MCF 10A (cell line): ENCODE measurements around the gene MCAM. TPM values are rescaled to one million over a fixed set of nuclear protein-coding genes. Genes with fewer than 3 reads are reported as not detected.

Experiments used
- BruUV-seq: library from RNA; stranded (reverse); fragments of 400-500 nt; replicated peaks from 2 replicates; lab custom pipeline; 2021; lab: Mats Ljungman, UMichigan
- CTCF ChIA-PET: fragments of 300-600 bp; sonication (Branson Sonifier 250); formaldehyde crosslinking; extraction: SDS; loops from one replicate; lab custom pipeline; 2021; ENCODE audit warnings: antibody characterized with exemption, inconsistent platforms; lab: Yijun Ruan, JAX
- POLR2A ChIA-PET: fragments of 300-600, 350-650 bp; sonication (Branson Sonifier 250); formaldehyde crosslinking; extraction: SDS; loops from one replicate; lab custom pipeline; 2020; ENCODE audit warnings: antibody characterized with exemption, inconsistent platforms; lab: Yijun Ruan, JAX
- DNase-seq: peaks from one replicate; pipeline ENCODE4 v3.0.0-alpha.2; 2018; ENCODE audit not compliant: unreplicated experiment
- H3K27ac Mint-ChIP-seq: one replicate; pipeline ENCODE4 v1.8.0; 2022; ENCODE audit warnings: mild to moderate bottlenecking, low read depth, mixed read lengths; ENCODE audit not compliant: unreplicated experiment
- H3K27me3 Mint-ChIP-seq: one replicate; pipeline ENCODE4 v1.8.0; 2022; ENCODE audit warnings: mixed read lengths; ENCODE audit not compliant: insufficient read depth, unreplicated experiment
- H3K36me3 Mint-ChIP-seq: one replicate; pipeline ENCODE4 v1.8.0; 2022; ENCODE audit warnings: mild to moderate bottlenecking, moderate library complexity, mixed read lengths; ENCODE audit not compliant: insufficient read depth, unreplicated experiment
- H3K4me1 Mint-ChIP-seq: one replicate; pipeline ENCODE4 v1.8.0; 2022; ENCODE audit warnings: mixed read lengths; ENCODE audit not compliant: insufficient read depth, unreplicated experiment
- H3K4me3 Mint-ChIP-seq: one replicate; pipeline ENCODE4 v1.8.0; 2022; ENCODE audit warnings: mild to moderate bottlenecking, moderate library complexity, mixed read lengths; ENCODE audit not compliant: unreplicated experiment
- H3K9me3 Mint-ChIP-seq: one replicate; pipeline ENCODE4 v1.8.0; 2022; ENCODE audit warnings: mixed read lengths; ENCODE audit not compliant: unreplicated experiment
- CTCF ChIP-seq: fragments of 200-600 bp; IDR thresholded peaks from one replicate; pipeline ENCODE4 v1.8.0; 2022; ENCODE audit warnings: antibody characterized with exemption, mild to moderate bottlenecking; ENCODE audit not compliant: unreplicated experiment
- intact Hi-C: fragments of 100-400 bp; cut with micrococcal nuclease; formaldehyde crosslinking; loops from 2 replicates; pipeline ENCODE4 v1.14.1; 2022
- total RNA-seq: library from RNA; stranded (reverse); gene quantifications from 2 replicates; pipeline ENCODE4 v1.2.3, GENCODE V29; 2022

MCAM gene
- total RNA-seq, 1 experiment from 2014 or later: 3.5 TPM

GRCh38 chr11:119351232-119351631, 34.3 kb upstream of the MCAM start:
- Mint-ChIP-seq H3K36me3 (no peaks in the 10 kb centered on the region), H3K4me1 (peaks cover 7% of the 10 kb centered on the region), H3K27ac (no peak overlapping the region), H3K9me3 (no peaks in the 10 kb centered on the region), H3K27me3 (peaks cover 17% of the 10 kb centered on the region), H3K4me3 (no peak overlapping the region)
- TF ChIP-seq CTCF: no peak
- CTCF ChIA-PET: interaction anchor here (1.0 kb wide), 1 partner anchor 146 kb away, joined by 4 read pairs; no protein-coding TSS in a partner anchor
- DNase-seq: no peak
- intact Hi-C loops: no loop called here
- POLR2A ChIA-PET: interaction anchor here (0.6 kb wide), 1 partner anchor 127 kb away, joined by 3 read pairs; no protein-coding TSS in a partner anchor
- no TSS peak for BruUV-seq

- Mint-ChIP-seq H3K4me3 (no peak overlapping the region), H3K9me3 (no peaks in the 10 kb centered on the region), H3K4me1 (peaks cover 7% of the 10 kb centered on the region), H3K27me3 (peaks cover 23% of the 10 kb centered on the region), H3K27ac (no peak overlapping the region), H3K36me3 (no peaks in the 10 kb centered on the region)
- no peak for TF ChIP-seq CTCF
- POLR2A ChIA-PET: no interaction called here
- intact Hi-C loops: no loop called here
- no peak for DNase-seq
- CTCF ChIA-PET: interaction anchor here (1.0 to 1.4 kb wide), 2 partner anchors 18 to 145 kb away, joined by 3 to 4 read pairs; no protein-coding TSS in a partner anchor
- no TSS peak for BruUV-seq
These were observed 33.4 kb upstream of the MCAM start for GRCh38 chr11:119350302-119350701.

- no peaks in the 10 kb centered on the region for H3K9me3 Mint-ChIP-seq
- intact Hi-C loops: no loop called here
- no peak overlapping the region for H3K4me3 Mint-ChIP-seq
- H3K36me3 Mint-ChIP-seq: no peaks in the 10 kb centered on the region
- ChIA-PET CTCF (interaction anchor here (0.5 to 5.8 kb wide), 5 partner anchors 8 to 729 kb away, joined by 3 to 30 read pairs (median 9); no protein-coding TSS in a partner anchor), POLR2A (interaction anchor here (0.7 kb wide), 2 partner anchors 14 to 144 kb away, joined by 3 to 4 read pairs; partner anchors contain the start of gene RNF26)
- no peak for DNase-seq
- TF ChIP-seq CTCF: no peak
- no peak overlapping the region for H3K27ac Mint-ChIP-seq
- peaks cover 23% of the 10 kb centered on the region for H3K27me3 Mint-ChIP-seq
- no TSS peak for BruUV-seq
- peaks cover 6% of the 10 kb centered on the region for H3K4me1 Mint-ChIP-seq
These were observed 31.1 kb upstream of the MCAM start for GRCh38 chr11:119347940-119348605.

- CTCF ChIA-PET: interaction anchor here (1.9 to 5.8 kb wide), 3 partner anchors 9 to 26 kb away, joined by 9 to 30 read pairs (median 15); no protein-coding TSS in a partner anchor
- BruUV-seq: no TSS peak
These were observed 30.3 kb upstream of the MCAM start for GRCh38 chr11:119347242-119347641.

More at GRCh38 chr11:119347242-119347641, 30.3 kb upstream of the MCAM start:
- TF ChIP-seq CTCF: no peak
- no peak overlapping the region for H3K27ac Mint-ChIP-seq
- no peaks in the 10 kb centered on the region for H3K9me3 Mint-ChIP-seq
- H3K27me3 Mint-ChIP-seq: peaks cover 23% of the 10 kb centered on the region
- intact Hi-C loops: no loop called here
- DNase-seq: no peak
- no peak overlapping the region for H3K4me3 Mint-ChIP-seq
- H3K4me1 Mint-ChIP-seq: no peaks in the 10 kb centered on the region
- no peaks in the 10 kb centered on the region for H3K36me3 Mint-ChIP-seq
- POLR2A ChIA-PET: interaction anchor here (0.6 kb wide), 1 partner anchor 187 kb away, joined by 3 read pairs; no protein-coding TSS in a partner anchor
